Measurements from ENCODE around the gene TSPAN18.

DNA sequence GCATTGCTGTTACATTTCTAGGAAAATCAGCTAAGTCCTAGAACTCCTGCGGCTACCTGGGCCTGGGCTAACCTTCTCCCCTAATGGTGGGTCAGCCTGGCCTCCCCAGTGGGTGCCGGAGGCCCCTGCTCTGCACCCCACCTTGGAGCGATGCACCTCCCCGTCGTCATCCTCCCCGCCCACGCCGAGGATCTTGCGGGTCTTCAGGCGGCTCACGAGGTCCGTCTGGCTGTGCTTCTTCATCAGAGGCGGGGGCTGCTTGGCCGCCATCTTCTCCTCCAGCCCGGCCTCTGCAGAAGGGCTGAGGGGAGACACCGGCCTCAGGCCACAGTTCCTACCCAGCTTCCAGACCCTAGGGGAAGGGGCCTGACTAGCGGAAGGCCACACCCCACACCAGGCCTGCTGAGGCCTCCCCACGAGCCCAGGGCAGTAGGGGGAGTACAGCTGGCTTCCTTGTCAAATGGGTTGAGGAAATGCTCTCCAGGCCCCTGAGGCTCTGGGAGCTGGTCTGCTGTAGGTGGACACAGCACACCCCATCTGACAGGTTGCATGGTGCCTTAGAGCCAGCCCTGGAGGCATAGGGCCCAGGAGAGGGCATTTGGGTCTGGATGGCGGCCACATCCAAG lies 211.4 kb downstream of the TSPAN18 start:
- TF ChIP-seq CTCF (IDR thresholded peaks at IDR 0.05) (no peak), POLR2A (IDR thresholded peaks at IDR 0.05) (no peak)
